ENCODE measurements around the gene KRTAP5-1.

GRCh38 chr11:1557904-1558774, 26.9 kb downstream of the KRTAP5-1 start:
- TF ChIP-seq, protein P1, sequence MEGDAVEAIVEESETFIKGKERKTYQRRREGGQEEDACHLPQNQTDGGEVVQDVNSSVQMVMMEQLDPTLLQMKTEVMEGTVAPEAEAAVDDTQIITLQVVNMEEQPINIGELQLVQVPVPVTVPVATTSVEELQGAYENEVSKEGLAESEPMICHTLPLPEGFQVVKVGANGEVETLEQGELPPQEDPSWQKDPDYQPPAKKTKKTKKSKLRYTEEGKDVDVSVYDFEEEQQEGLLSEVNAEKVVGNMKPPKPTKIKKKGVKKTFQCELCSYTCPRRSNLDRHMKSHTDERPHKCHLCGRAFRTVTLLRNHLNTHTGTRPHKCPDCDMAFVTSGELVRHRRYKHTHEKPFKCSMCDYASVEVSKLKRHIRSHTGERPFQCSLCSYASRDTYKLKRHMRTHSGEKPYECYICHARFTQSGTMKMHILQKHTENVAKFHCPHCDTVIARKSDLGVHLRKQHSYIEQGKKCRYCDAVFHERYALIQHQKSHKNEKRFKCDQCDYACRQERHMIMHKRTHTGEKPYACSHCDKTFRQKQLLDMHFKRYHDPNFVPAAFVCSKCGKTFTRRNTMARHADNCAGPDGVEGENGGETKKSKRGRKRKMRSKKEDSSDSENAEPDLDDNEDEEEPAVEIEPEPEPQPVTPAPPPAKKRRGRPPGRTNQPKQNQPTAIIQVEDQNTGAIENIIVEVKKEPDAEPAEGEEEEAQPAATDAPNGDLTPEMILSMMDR (conservative IDR thresholded peaks at IDR 0.05; ENCODE audit: low read length) = no peak
- TF ChIP-seq EZH2phosphoT487 (IDR thresholded peaks at IDR 0.05; ENCODE audit: borderline replicate concordance, low read depth, low read length) = no peak

Measured in OCI-LY7 (cell line).